ENCODE measurements around the gene COL6A2.

The COL6A2 gene

GRCh38 chr21:46119637-46120271 is 21.8 kb downstream of the COL6A2 start:
- TF ChIP-seq EZH2phosphoT487 (IDR thresholded peaks at IDR 0.05; ENCODE audit: borderline replicate concordance, low read length) (no peak), CTCF (IDR thresholded peaks at IDR 0.05; ENCODE audit: low read depth, low read length, poor library complexity, severe bottlenecking) (no peak)
- Histone ChIP-seq H3F3A (ENCODE audit: control insufficient read depth, insufficient read depth) (no peaks in the 10 kb centered on the region), H3K4me2 (ENCODE audit: low read length) (no peak overlapping the region), H3K9me2 (replicated peaks; ENCODE audit: control insufficient read depth, low read length) (no peaks in the 10 kb centered on the region), H3K27me3 (ENCODE audit: control insufficient read depth, low read length) (no peaks in the 10 kb centered on the region), H3K79me2 (ENCODE audit: control insufficient read depth, low read length) (no peaks in the 10 kb centered on the region), H4K20me1 (ENCODE audit: control insufficient read depth, insufficient read depth, low read depth, low read length) (no peaks in the 10 kb centered on the region), H3K4me1 (ENCODE audit: control insufficient read depth, low read length) (no peaks in the 10 kb centered on the region), H3K4me3 (ENCODE audit: low read length) (no peak overlapping the region), H3K9me3 (ENCODE audit: control insufficient read depth, insufficient read depth, low read length) (peaks cover 26% of the 10 kb centered on the region; the same call in 1 of the 2 replicates), H3K36me3 (ENCODE audit: control insufficient read depth, low read length) (no peaks in the 10 kb centered on the region), H3K27ac (ENCODE audit: low read depth, low read length) (no peak overlapping the region)

- no peak overlapping the region for H3K4me2 ChIP-seq (ENCODE audit: low read length)
- TF ChIP-seq CTCF (IDR thresholded peaks at IDR 0.05; ENCODE audit: low read depth, low read length, poor library complexity, severe bottlenecking) (no peak), EZH2phosphoT487 (IDR thresholded peaks at IDR 0.05; ENCODE audit: borderline replicate concordance, low read length) (no peak)
- H4K20me1 ChIP-seq (ENCODE audit: control insufficient read depth, insufficient read depth, low read depth, low read length), result no peaks in the 10 kb centered on the region
- no peak overlapping the region for H3K4me3 ChIP-seq (ENCODE audit: low read length)
- H3K4me1 ChIP-seq (ENCODE audit: control insufficient read depth, low read length), result no peaks in the 10 kb centered on the region
- no peaks in the 10 kb centered on the region for H3F3A ChIP-seq (ENCODE audit: control insufficient read depth, insufficient read depth)
- no peak overlapping the region for H3K27ac ChIP-seq (ENCODE audit: low read depth, low read length)
- no peaks in the 10 kb centered on the region for H3K36me3 ChIP-seq (ENCODE audit: control insufficient read depth, low read length)
- H3K9me3 ChIP-seq (ENCODE audit: control insufficient read depth, insufficient read depth, low read length), result peaks cover 28% of the 10 kb centered on the region; the same call in 1 of the 2 replicates
- no peaks in the 10 kb centered on the region for H3K27me3 ChIP-seq (ENCODE audit: control insufficient read depth, low read length)
- H3K9me2 ChIP-seq (replicated peaks; ENCODE audit: control insufficient read depth, low read length), result no peaks in the 10 kb centered on the region
- H3K79me2 ChIP-seq (ENCODE audit: control insufficient read depth, low read length), result no peaks in the 10 kb centered on the region
Observed at GRCh38 chr21:46120301-46121285, 22.7 kb downstream of the COL6A2 start.

GRCh38 chr21:46121286-46122221 is 23.6 kb downstream of the COL6A2 start:
- H3F3A ChIP-seq (ENCODE audit: control insufficient read depth, insufficient read depth), result no peaks in the 10 kb centered on the region
- no peaks in the 10 kb centered on the region for H3K9me2 ChIP-seq (replicated peaks; ENCODE audit: control insufficient read depth, low read length)
- no peaks in the 10 kb centered on the region for H3K36me3 ChIP-seq (ENCODE audit: control insufficient read depth, low read length)
- no peaks in the 10 kb centered on the region for H4K20me1 ChIP-seq (ENCODE audit: control insufficient read depth, insufficient read depth, low read depth, low read length)
- H3K79me2 ChIP-seq (ENCODE audit: control insufficient read depth, low read length), result no peaks in the 10 kb centered on the region
- H3K27ac ChIP-seq (ENCODE audit: low read depth, low read length), result no peak overlapping the region
- H3K4me1 ChIP-seq (ENCODE audit: control insufficient read depth, low read length), result no peaks in the 10 kb centered on the region
- no peak overlapping the region for H3K4me3 ChIP-seq (ENCODE audit: low read length)
- H3K27me3 ChIP-seq (ENCODE audit: control insufficient read depth, low read length), result no peaks in the 10 kb centered on the region
- H3K4me2 ChIP-seq (ENCODE audit: low read length), result no peak overlapping the region
- TF ChIP-seq CTCF (IDR thresholded peaks at IDR 0.05; ENCODE audit: low read depth, low read length, poor library complexity, severe bottlenecking) (no peak), EZH2phosphoT487 (IDR thresholded peaks at IDR 0.05; ENCODE audit: borderline replicate concordance, low read length) (no peak)
- peaks cover 25% of the 10 kb centered on the region; the same call in 1 of the 2 replicates for H3K9me3 ChIP-seq (ENCODE audit: control insufficient read depth, insufficient read depth, low read length)

Data from DOHH2 (cell line).